ENCODE results near the gene FREM2.

GRCh38 chr13:38784036-38784880, 97.4 kb downstream of the FREM2 start:
- TF ChIP-seq CTCF (IDR thresholded peaks at IDR 0.05) = no peak
- no peak for TF ChIP-seq POLR2A (IDR thresholded peaks at IDR 0.05)

Data from upper lobe of left lung (tissue), 4 donors.